MM.1S (cell line): ENCODE measurements around the gene DHX35.
"Not testable (repeated sequence)": the region's sequence is repeated elsewhere in the genome, so short reads cannot be mapped to it uniquely, and the experiment has no call there.

Experiments used
- DNase-seq: peaks from one replicate; pipeline ENCODE4 v3.0.0-alpha.2; 2015
- H2AFZ ChIP-seq: fragments of 300-600 bp; sonication (generic); 2 replicates; pipeline ENCODE4 v1.6.0; 2016; ENCODE audit warnings: antibody characterized with exemption, low read length
- H3F3A ChIP-seq: fragments of 300-600 bp; sonication (generic); 2 replicates; pipeline ENCODE4 v1.6.1; 2016; ENCODE audit warnings: mild to moderate bottlenecking, antibody characterized with exemption, low read length, moderate library complexity, mixed read lengths; ENCODE audit not compliant: insufficient read depth
- H3K27ac ChIP-seq: fragments of 300-600 bp; sonication (generic); 2 replicates; pipeline ENCODE4 v1.5.1; 2016; ENCODE audit warnings: mild to moderate bottlenecking, low read length
- H3K27me3 ChIP-seq: fragments of 300-600 bp; sonication (generic); replicated peaks from 2 replicates; pipeline ENCODE4 v1.6.0; 2016; ENCODE audit warnings: low read length; ENCODE audit not compliant: insufficient read depth
- H3K36me3 ChIP-seq: fragments of 300-600 bp; sonication (generic); replicated peaks from 2 replicates; pipeline ENCODE4 v1.6.1; 2016; ENCODE audit warnings: mild to moderate bottlenecking, low read length, mixed read lengths; ENCODE audit not compliant: insufficient read depth
- H3K4me1 ChIP-seq: fragments of 300-600 bp; sonication (generic); 2 replicates; pipeline ENCODE4 v1.6.1; 2016; ENCODE audit warnings: low read length, mixed read lengths
- H3K4me2 ChIP-seq: fragments of 300-600 bp; sonication (generic); 2 replicates; pipeline ENCODE4 v1.6.0; 2016; ENCODE audit warnings: low read depth, low read length
- H3K4me3 ChIP-seq: fragments of 300-600 bp; sonication (generic); 2 replicates; pipeline ENCODE4 v1.5.1; 2016; ENCODE audit warnings: low read length, mixed read lengths
- H3K79me2 ChIP-seq: fragments of 300-600 bp; sonication (generic); 2 replicates; pipeline ENCODE4 v1.6.1; 2016; ENCODE audit warnings: mixed run types, low read length, mixed read lengths
- H3K9ac ChIP-seq: fragments of 300-600 bp; sonication (generic); 2 replicates; pipeline ENCODE4 v1.6.1; 2016; ENCODE audit warnings: low read length, mixed read lengths
- H3K9me2 ChIP-seq: fragments of 300-600 bp; sonication (generic); replicated peaks from 2 replicates; pipeline ENCODE4 v1.6.1; 2016; ENCODE audit warnings: mild to moderate bottlenecking, low read length, mixed read lengths; ENCODE audit not compliant: insufficient read depth
- H3K9me3 ChIP-seq: fragments of 300-600 bp; sonication (generic); replicated peaks from 2 replicates; pipeline ENCODE4 v1.6.1; 2016; ENCODE audit warnings: mild to moderate bottlenecking, low read length, mixed read lengths; ENCODE audit not compliant: insufficient read depth
- H4K20me1 ChIP-seq: fragments of 300-600 bp; sonication (generic); 2 replicates; pipeline ENCODE4 v1.6.1; 2016; ENCODE audit warnings: mild to moderate bottlenecking, low read length, moderate library complexity, mixed read lengths; ENCODE audit not compliant: insufficient read depth
- EZH2 ChIP-seq: fragments of 300-600 bp; sonication (generic); optimal IDR thresholded peaks from 2 replicates; pipeline ENCODE3; 2017; ENCODE audit warnings: low read depth, mild to moderate bottlenecking, antibody characterized with exemption, low read length, mixed read lengths
- EZH2phosphoT487 ChIP-seq: fragments of 300-600 bp; sonication (generic); IDR thresholded peaks from 2 replicates; pipeline ENCODE4 v1.6.1; 2018; ENCODE audit warnings: antibody characterized with exemption, low read length
- TF ChIP-seq, protein P1 (sequence below): fragments of 300-600 bp; sonication (generic); IDR thresholded peaks from 2 replicates; pipeline ENCODE4 v1.5.1; 2016; ENCODE audit warnings: antibody characterized with exemption, low read length, mixed read lengths

Gene DHX35

DNA sequence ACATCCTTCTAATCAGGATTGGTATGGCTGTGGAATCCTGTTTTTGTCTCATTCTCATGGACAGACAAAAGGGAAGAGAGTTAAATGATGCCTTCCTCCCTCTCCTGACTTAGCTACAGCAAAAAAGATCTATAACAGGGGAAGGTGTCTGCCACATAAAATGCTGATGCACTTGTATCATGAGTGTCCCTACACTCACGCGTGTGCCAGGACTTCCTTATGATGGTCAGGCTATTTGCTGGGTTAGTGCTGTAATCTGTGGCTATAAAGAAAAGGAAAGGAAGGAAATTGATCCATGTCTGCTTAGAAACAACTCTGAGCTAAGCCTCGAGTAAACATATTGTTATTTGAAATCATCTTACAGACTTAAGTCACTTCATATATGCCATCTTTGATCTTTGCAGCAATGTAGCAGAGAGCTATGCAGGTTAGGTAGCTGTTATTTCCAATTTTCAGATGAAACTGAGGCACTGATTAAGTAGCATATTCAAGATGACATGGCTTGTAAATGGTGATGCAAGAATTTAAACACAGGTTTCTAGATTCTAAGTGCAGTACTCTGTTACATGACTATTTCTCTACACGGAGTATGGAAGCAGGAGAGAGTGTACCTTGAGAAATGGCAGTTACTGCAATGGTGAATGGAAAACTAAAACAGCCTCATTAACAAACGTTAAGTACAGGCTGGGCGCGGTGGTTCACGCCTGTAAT is 8.4 kb upstream of the DHX35 start:
- H4K20me1 ChIP-seq = no peaks in the 10 kb centered on the region
- H3F3A ChIP-seq = peaks cover 5% of the 10 kb centered on the region; the same call in 1 of the 2 replicates
- 0 out of 2 replicates have a peak, but pooled peaks cover 11% of the 10 kb centered on the region for H3K36me3 ChIP-seq
- H3K9ac ChIP-seq = no peak overlapping the region
- H2AFZ ChIP-seq = no peak overlapping the region
- 0 out of 2 replicates have a peak, but pooled peaks cover 6% of the 10 kb centered on the region for H3K79me2 ChIP-seq
- H3K4me3 ChIP-seq = no peak overlapping the region
- TF ChIP-seq EZH2 = no peak
- TF ChIP-seq, protein P1, sequence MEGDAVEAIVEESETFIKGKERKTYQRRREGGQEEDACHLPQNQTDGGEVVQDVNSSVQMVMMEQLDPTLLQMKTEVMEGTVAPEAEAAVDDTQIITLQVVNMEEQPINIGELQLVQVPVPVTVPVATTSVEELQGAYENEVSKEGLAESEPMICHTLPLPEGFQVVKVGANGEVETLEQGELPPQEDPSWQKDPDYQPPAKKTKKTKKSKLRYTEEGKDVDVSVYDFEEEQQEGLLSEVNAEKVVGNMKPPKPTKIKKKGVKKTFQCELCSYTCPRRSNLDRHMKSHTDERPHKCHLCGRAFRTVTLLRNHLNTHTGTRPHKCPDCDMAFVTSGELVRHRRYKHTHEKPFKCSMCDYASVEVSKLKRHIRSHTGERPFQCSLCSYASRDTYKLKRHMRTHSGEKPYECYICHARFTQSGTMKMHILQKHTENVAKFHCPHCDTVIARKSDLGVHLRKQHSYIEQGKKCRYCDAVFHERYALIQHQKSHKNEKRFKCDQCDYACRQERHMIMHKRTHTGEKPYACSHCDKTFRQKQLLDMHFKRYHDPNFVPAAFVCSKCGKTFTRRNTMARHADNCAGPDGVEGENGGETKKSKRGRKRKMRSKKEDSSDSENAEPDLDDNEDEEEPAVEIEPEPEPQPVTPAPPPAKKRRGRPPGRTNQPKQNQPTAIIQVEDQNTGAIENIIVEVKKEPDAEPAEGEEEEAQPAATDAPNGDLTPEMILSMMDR = no peak
- TF ChIP-seq EZH2phosphoT487 = no peak
- H3K27ac ChIP-seq = no peak overlapping the region
- H3K9me3 ChIP-seq = no peaks in the 10 kb centered on the region
- H3K9me2 ChIP-seq = no peaks in the 10 kb centered on the region
- no peaks in the 10 kb centered on the region for H3K4me1 ChIP-seq
- H3K4me2 ChIP-seq = no peak overlapping the region
- no peak for DNase-seq
- no peaks in the 10 kb centered on the region for H3K27me3 ChIP-seq

DNA sequence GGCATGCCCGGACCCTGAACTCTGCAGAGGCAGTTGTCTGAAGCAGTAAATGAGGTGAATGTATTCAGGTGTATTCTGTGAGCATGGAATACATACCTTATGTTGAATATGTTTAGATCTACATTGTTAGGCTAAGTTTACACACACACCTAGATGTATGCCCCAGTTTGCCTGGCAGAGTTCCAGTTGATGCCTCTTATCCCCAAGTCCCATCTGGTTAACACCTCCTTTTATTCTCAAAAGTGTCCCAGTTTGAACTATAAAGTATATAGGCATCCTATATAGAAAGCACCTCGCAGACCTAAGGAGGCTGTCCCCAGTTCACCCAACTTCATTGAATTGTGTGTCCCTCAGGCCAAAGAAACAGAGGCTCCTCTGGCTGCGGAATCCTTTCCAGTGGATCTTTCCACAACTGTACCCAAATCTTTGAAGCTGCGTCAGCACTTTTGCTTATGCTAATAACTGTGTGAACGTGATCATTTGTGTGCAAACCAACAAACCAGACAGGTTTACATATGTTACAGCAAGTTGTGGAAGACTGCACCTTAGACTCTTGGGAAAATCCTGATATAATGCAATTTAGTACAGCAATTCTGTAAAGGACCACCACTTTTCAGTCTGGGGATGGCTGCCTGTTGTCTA is 4.8 kb upstream of the DHX35 start:
- Histone ChIP-seq H3K79me2 (peaks cover 2% of the 10 kb centered on the region; the same call in 1 of the 2 replicates), H3K9me3 (no peaks in the 10 kb centered on the region), H3K4me1 (peaks cover 5% of the 10 kb centered on the region; the same call in 1 of the 2 replicates), H2AFZ (no peak overlapping the region), H3F3A (peaks cover 6% of the 10 kb centered on the region; the same call in 1 of the 2 replicates), H3K36me3 (0 out of 2 replicates have a peak, but pooled peaks cover 6% of the 10 kb centered on the region), H3K27ac (no peak overlapping the region), H4K20me1 (no peaks in the 10 kb centered on the region), H3K27me3 (no peaks in the 10 kb centered on the region), H3K9ac (no peak overlapping the region), H3K4me2 (no peak overlapping the region), H3K9me2 (no peaks in the 10 kb centered on the region), H3K4me3 (no peak overlapping the region)
- DNase-seq = no peak
- TF ChIP-seq, protein P1 = no peak
- TF ChIP-seq EZH2phosphoT487 = no peak
- no peak for TF ChIP-seq EZH2

DNA sequence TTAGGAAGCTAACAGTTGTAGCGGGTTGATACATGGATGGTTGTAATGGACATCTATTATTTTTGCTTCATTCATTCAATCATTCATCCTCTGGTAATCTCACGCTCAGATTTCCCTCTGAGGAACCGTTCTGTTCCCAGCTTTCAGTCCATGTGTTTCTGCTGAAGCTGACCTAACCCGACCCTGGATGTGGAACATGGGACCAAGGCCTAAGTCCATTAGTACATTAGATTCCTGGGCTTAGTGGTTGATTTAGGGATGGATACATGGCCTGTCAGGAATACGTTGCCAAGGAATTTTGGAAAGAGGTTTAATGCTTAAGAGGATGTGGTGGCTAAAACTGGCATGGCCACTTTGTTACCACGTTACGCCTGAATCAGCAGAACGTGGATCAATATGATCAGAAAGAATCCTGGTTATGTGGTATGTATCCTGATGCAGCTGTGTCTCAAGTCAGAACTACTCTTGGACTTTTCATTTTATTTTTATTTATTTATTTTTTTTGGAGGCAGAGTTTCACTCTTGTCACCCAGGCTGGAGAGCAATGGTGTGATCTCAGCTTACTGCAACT is 4.1 kb upstream of the DHX35 start:
- DNase-seq = no peak
- Histone ChIP-seq H3K4me1 (peaks cover 6% of the 10 kb centered on the region; the same call in 1 of the 2 replicates), H3K36me3 (0 out of 2 replicates have a peak, but pooled peaks cover 2% of the 10 kb centered on the region), H3K9me3 (no peaks in the 10 kb centered on the region), H3F3A (peaks cover 9% of the 10 kb centered on the region; the same call in 1 of the 2 replicates), H3K27ac (no peak overlapping the region), H3K4me2 (no peak overlapping the region), H3K4me3 (no peak overlapping the region), H2AFZ (no peak overlapping the region), H3K9me2 (no peaks in the 10 kb centered on the region), H3K79me2 (peaks cover 8% of the 10 kb centered on the region), H3K9ac (no peak overlapping the region), H3K27me3 (no peaks in the 10 kb centered on the region), H4K20me1 (no peaks in the 10 kb centered on the region)
- no peak for TF ChIP-seq EZH2
- no peak for TF ChIP-seq EZH2phosphoT487
- TF ChIP-seq, protein P1 = no peak

DNA sequence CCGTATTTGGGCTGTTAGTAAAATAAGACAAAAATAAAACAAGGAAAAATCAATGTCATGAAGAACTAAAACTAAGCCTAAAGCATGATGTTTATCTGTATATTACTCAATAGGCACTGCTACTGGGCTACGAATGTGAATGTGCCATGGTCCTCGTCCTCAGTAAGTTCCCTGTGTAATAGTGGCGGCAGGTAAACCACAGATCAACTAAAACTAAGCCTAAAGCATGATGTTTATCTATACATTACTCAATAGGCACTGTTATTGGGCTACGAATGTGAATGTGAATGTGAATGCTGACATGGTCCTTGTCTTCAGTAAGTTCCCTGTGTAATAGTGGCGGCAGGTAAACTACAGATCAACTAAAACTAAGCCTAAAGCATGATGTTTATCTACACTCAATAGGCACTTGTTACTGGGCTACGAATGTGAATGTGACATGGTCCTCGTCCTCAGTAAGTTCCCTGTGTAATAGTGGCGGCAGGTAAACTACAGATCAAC is 1.9 kb upstream of the DHX35 start:
- Histone ChIP-seq H3K79me2 (peaks cover 22% of the 10 kb centered on the region), H3K4me1 (peaks cover 11% of the 10 kb centered on the region; the same call in 1 of the 2 replicates)
- not testable (repeated sequence) for H3K4me2 ChIP-seq, H3K9ac ChIP-seq, H3K36me3 ChIP-seq, H3K27me3 ChIP-seq, H3K9me2 ChIP-seq, H3F3A ChIP-seq, H2AFZ ChIP-seq, DNase-seq, H3K9me3 ChIP-seq, H3K27ac ChIP-seq, H4K20me1 ChIP-seq, H3K4me3 ChIP-seq
